ENCODE results near the gene ATP8A1.
"Not testable (repeated sequence)": the region's sequence is repeated elsewhere in the genome, so short reads cannot be mapped to it uniquely, and the experiment has no call there.

ATP8A1 gene

GRCh38 chr4:42410446-42410845, 246.5 kb downstream of the ATP8A1 start:
- no peak for DNase-seq (ENCODE audit: low read depth, low spot score)

DNA sequence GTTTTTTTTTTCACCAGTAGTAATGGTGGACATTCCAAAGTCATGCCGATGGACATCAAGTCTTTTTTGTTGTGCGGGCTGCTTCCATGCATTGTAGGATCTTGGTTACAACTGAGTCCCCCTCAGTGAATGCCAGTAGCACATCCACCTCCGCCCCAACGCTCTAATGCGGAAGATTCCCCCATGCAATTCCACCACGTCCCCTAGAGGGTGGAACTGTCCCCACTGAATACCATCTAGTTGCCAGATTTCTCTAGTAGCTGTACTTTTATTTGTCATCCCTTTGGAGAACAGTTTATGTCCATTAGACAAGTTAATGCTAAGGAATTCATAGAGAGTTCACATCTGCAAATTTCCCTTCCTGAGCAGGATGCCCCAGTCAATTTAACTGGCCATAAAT, 252.9 kb downstream of the ATP8A1 start:
- DNase-seq (ENCODE audit: low read depth, low spot score) = no peak

GRCh38 chr4:42401171-42401570, 255.7 kb downstream of the ATP8A1 start:
- DNase-seq (ENCODE audit: low read depth, low spot score) = no peak

DNA sequence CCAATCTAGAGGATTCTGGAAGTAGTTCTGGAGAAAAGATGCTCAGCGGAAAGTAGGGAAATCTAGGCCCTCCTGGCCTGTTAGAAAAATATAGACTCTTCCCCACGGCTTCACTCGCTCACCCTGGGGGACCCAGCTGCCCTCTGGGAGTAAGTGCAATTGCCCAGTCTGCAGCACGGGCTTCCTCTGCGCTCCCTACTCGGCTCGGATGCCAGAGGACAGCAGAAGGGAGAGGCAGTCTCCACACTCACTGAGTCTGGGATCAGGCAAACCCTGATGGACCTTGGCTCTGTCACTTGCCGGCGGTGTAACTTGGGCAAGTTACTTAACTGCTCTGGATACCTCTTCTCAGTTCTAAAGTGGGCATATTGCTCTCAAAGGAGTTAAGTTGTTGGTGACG, 257.5 kb downstream of the ATP8A1 start:
- DNase-seq (ENCODE audit: low read depth, low spot score) = no peak

DNA sequence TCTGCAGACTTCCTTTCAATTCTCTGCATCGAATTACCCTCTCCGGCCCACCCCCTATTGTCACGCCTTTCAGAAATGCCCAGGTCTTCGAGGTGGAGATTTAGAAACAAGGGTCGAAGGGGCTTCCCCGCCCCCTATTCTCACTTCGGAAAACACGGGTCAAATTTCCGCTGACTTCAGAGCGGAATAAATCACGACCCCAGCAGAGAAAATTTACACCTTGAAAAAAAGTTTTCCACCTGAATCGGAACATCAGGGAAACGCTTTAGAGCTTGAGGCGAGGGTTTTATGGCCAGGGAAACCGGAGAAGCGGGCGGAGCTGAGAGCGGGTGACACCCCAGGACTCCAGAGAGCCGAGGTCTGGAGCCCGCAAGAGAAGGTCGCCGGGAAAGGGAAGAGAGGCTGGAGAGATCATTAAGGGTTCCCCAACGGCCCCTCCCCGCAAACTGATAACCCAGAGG, 258.0 kb downstream of the ATP8A1 start:
- DNase-seq (ENCODE audit: low read depth, low spot score) = no peak

- DNase-seq (ENCODE audit: low read depth, low spot score) = no peak
Observed at GRCh38 chr4:42398171-42398870, 258.6 kb downstream of the ATP8A1 start.

GRCh38 chr4:42397635-42398170, 259.2 kb downstream of the ATP8A1 start:
- no peak for DNase-seq (ENCODE audit: low read depth, low spot score)

GRCh38 chr4:42396752-42397634, 259.9 kb downstream of the ATP8A1 start, which contains the start of gene SHISA3:
SHISA3 (plus strand) TSS chr4:42397488; CDS start chr4:42398057, 569 bp downstream.
- DNase-seq (ENCODE audit: low read depth, low spot score) = no peak

DNA sequence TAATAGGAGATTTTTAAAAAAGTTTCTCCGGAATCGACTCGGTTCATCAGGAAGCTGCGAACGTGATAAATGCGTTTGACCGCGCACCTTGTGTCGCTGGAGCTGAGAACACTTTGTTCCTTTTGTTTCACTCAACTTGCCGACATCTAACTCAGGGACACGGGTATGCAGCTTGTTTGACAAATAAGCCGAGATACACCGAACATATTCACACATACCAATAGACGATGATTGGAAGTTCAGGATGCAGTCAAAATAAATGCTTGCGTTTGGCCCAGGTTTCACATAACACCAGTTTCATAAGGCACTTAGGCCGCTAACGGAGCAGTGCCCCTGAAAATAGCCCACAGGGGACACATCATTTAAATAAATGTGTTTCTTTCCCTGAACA, 260.5 kb downstream of the ATP8A1 start:
- no peak for DNase-seq (ENCODE audit: low read depth, low spot score)

DNA sequence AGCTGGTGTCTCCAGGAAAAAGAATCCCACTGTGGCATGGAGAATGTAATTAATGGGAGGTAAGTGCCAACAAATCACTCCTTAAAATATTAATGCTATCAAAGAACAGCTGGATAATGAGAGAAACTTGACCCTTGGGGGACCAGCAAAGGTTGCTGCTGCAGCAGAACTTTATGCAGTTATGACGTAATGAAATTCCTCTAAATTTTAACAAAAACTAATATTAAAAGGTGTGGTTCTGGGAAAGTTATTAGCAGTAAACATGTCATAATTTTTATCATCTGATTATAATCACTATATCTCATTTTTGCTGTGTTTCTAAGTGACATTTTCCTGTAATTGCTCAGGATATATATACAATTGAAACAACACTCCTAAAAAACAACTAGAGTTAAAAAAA, 261.3 kb downstream of the ATP8A1 start:
- no peak for DNase-seq (ENCODE audit: low read depth, low spot score)

- no peak for DNase-seq (ENCODE audit: low read depth, low spot score)
Observed at GRCh38 chr4:42392436-42392835, 264.5 kb downstream of the ATP8A1 start.

- DNase-seq (ENCODE audit: low read depth, low spot score) = no peak
Observed at GRCh38 chr4:42391981-42392380, 264.9 kb downstream of the ATP8A1 start.

DNA sequence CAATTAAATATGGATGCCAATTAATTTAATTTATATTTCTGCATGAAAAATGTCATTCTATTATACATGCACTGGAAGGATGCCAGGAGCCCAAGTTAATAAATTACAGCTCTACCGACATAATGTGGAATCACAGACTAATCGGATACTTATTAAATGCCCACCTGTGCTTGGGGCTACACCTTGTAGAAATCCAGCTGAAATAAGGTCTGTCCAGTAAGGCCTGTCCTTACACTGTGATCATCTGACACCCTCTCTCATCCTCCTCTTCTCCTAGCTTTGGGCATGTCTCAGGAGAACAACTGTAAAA, 265.6 kb downstream of the ATP8A1 start:
- no peak for DNase-seq (ENCODE audit: low read depth, low spot score)

- DNase-seq (ENCODE audit: low read depth, low spot score) = no peak
Observed at GRCh38 chr4:42390622-42391354, 266.1 kb downstream of the ATP8A1 start.

GRCh38 chr4:42385516-42385915, 271.4 kb downstream of the ATP8A1 start:
- no peak for DNase-seq (ENCODE audit: low read depth, low spot score)

GRCh38 chr4:42381666-42382065, 275.2 kb downstream of the ATP8A1 start:
- DNase-seq (ENCODE audit: low read depth, low spot score) = no peak

- DNase-seq (ENCODE audit: low read depth, low spot score) = no peak
Observed at GRCh38 chr4:42377497-42377896, 279.4 kb downstream of the ATP8A1 start.

GRCh38 chr4:42372303-42372702, 284.6 kb downstream of the ATP8A1 start:
- not testable (repeated sequence) for DNase-seq (ENCODE audit: low read depth, low spot score)

- DNase-seq (ENCODE audit: low read depth, low spot score) = no peak
Observed at GRCh38 chr4:42371305-42372252, 285.3 kb downstream of the ATP8A1 start.

DNA sequence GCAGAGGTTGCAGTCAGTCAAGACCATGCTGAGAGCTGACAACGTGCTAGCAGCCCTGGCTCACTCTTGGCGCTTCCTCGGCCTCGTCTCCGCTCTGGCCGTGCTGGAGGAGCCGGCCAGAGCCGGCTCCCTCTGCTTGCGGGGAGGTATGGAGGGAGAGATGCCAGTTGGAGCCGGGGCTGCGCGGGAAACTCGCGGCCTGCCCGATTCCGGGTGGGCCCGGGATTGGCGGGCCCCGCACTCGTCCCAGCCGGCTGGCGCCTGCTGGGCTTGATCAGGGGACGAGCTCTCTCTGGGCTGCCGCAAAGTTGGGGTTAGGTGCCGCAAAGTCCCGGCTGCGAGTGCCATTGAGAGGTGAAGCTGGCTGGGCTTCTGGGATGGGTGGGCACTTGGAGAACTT, 287.4 kb downstream of the ATP8A1 start:
- no peak for DNase-seq (ENCODE audit: low read depth, low spot score)

DNA sequence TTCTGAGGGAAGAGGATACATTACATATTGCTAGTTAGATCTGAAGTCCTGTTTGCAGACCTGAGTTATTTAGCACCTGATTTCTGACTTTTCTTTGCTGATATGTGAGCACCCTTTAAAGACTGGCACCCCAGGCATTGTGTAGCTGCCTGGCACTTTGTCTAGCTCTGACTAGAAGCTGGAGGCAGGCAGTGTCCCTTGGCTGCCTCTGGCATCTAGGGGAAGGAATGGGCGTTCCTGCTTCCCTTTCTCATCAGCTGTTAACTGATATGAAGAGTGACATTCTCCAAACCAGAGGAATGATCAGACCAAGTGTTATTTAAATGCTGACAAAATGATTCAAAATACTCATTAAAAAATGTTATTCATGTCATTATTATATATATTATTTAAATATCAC, 289.9 kb downstream of the ATP8A1 start:
- DNase-seq (ENCODE audit: low read depth, low spot score) = no peak

Measured in activated CD4-positive, CD25-positive, alpha-beta regulatory T cell treated with anti-CD3 and anti-CD28 coated beads, Interleukin-2, amount 50 U/mL, for 16 hours (primary cell).